HEK293 (cell line): ENCODE results near the gene CDCA3.

Experiments
- BCL11B ChIP-seq: fragments of 450-650 bp; formaldehyde crosslinking; IDR thresholded peaks from 2 replicates; pipeline ENCODE4 v1.5.1; 2016; ENCODE audit warnings: low read depth, missing biosample characterization, missing genetic modification characterization
- HOXA7 ChIP-seq: sonication (generic); formaldehyde crosslinking; IDR thresholded peaks from 2 replicates; pipeline ENCODE4 v1.8.1; 2022; ENCODE audit warnings: missing genetic modification reagents, borderline replicate concordance
- KLF17 ChIP-seq: fragments of 450-650 bp; formaldehyde crosslinking; IDR thresholded peaks from 2 replicates; pipeline ENCODE4 v1.5.1; 2016; ENCODE audit warnings: missing biosample characterization, missing genetic modification characterization
- PBX3 ChIP-seq: sonication (generic); formaldehyde crosslinking; IDR thresholded peaks from 2 replicates; pipeline ENCODE4 v1.8.1; 2022; ENCODE audit warnings: mild to moderate bottlenecking, moderate library complexity, missing genetic modification reagents
- SP2 ChIP-seq: fragments of 450-650 bp; formaldehyde crosslinking; IDR thresholded peaks from 2 replicates; pipeline ENCODE4 v1.5.1; 2016; ENCODE audit warnings: missing biosample characterization, missing genetic modification characterization
- YY1 ChIP-seq: fragments of 450-650 bp; formaldehyde crosslinking; IDR thresholded peaks from 2 replicates; pipeline ENCODE4 v1.5.1; 2018; ENCODE audit warnings: missing biosample characterization, missing genetic modification characterization
- ZBTB20 ChIP-seq: fragments of 450-650 bp; formaldehyde crosslinking; IDR thresholded peaks from 2 replicates; pipeline ENCODE4 v1.5.1; 2016; ENCODE audit warnings: missing biosample characterization, missing genetic modification characterization
- ZBTB26 ChIP-seq: fragments of 450-650 bp; formaldehyde crosslinking; optimal IDR thresholded peaks from 2 replicates; pipeline ENCODE3; 2016; ENCODE audit warnings: missing biosample characterization, mild to moderate bottlenecking, missing genetic modification characterization
- ZBTB49 ChIP-seq: fragments of 450-650 bp; formaldehyde crosslinking; IDR thresholded peaks from 2 replicates; pipeline ENCODE4 v1.5.1; 2016; ENCODE audit warnings: missing biosample characterization, missing genetic modification characterization, low read depth
- ZBTB8A ChIP-seq: fragments of 450-650 bp; formaldehyde crosslinking; IDR thresholded peaks from 2 replicates; pipeline ENCODE4 v1.5.1; 2016; ENCODE audit warnings: missing biosample characterization, missing genetic modification characterization
- ZNF121 ChIP-seq: fragments of 450-650 bp; formaldehyde crosslinking; IDR thresholded peaks from 2 replicates; pipeline ENCODE4 v1.5.1; 2016; ENCODE audit warnings: missing biosample characterization, missing genetic modification characterization
- ZNF146 ChIP-seq: fragments of 450-650 bp; formaldehyde crosslinking; IDR thresholded peaks from 2 replicates; pipeline ENCODE4 v1.5.1; 2016; ENCODE audit warnings: missing biosample characterization, missing genetic modification characterization
- ZNF148 ChIP-seq: fragments of 450-650 bp; formaldehyde crosslinking; IDR thresholded peaks from 2 replicates; pipeline ENCODE4 v1.5.0; 2017; ENCODE audit warnings: missing biosample characterization, missing genetic modification characterization, borderline replicate concordance
- ZNF211 ChIP-seq: fragments of 450-650 bp; formaldehyde crosslinking; IDR thresholded peaks from 2 replicates; pipeline ENCODE4 v1.5.1; 2016; ENCODE audit warnings: low read depth, missing biosample characterization, missing genetic modification characterization
- ZNF23 ChIP-seq: fragments of 450-650 bp; formaldehyde crosslinking; IDR thresholded peaks from 2 replicates; pipeline ENCODE4 v1.5.1; 2016; ENCODE audit warnings: missing biosample characterization, missing genetic modification characterization, borderline replicate concordance
- ZNF324 ChIP-seq: fragments of 450-650 bp; formaldehyde crosslinking; IDR thresholded peaks from 2 replicates; pipeline ENCODE4 v1.5.1; 2016; ENCODE audit warnings: missing biosample characterization, missing genetic modification characterization
- ZNF335 ChIP-seq: fragments of 450-650 bp; formaldehyde crosslinking; conservative IDR thresholded peaks from 2 replicates; pipeline ENCODE4 v1.5.1; 2016; ENCODE audit warnings: missing biosample characterization, missing genetic modification characterization
- ZNF473 ChIP-seq: fragments of 450-650 bp; formaldehyde crosslinking; IDR thresholded peaks from 2 replicates; pipeline ENCODE4 v1.5.1; 2017; ENCODE audit warnings: missing biosample characterization, missing genetic modification characterization
- ZNF510 ChIP-seq: fragments of 450-650 bp; formaldehyde crosslinking; IDR thresholded peaks from 2 replicates; pipeline ENCODE4 v1.5.1; 2018; ENCODE audit warnings: mild to moderate bottlenecking, missing genetic modification characterization, missing biosample characterization; ENCODE audit not compliant: insufficient replicate concordance
- ZNF521 ChIP-seq: fragments of 450-650 bp; formaldehyde crosslinking; IDR thresholded peaks from 2 replicates; pipeline ENCODE4 v1.5.1; 2017; ENCODE audit warnings: missing biosample characterization, mild to moderate bottlenecking, missing genetic modification characterization
- ZNF530 ChIP-seq: fragments of 450-650 bp; formaldehyde crosslinking; IDR thresholded peaks from 2 replicates; pipeline ENCODE4 v1.5.1; 2016; ENCODE audit warnings: low read depth, missing biosample characterization, missing genetic modification characterization
- ZNF623 ChIP-seq: fragments of 450-650 bp; formaldehyde crosslinking; IDR thresholded peaks from 2 replicates; pipeline ENCODE4 v1.5.1; 2016; ENCODE audit warnings: missing biosample characterization, missing genetic modification characterization
- ZNF626 ChIP-seq: fragments of 450-650 bp; sonication (Bioruptor Pico); formaldehyde crosslinking; IDR thresholded peaks from 2 replicates; pipeline ENCODE4 v1.5.1; 2018; ENCODE audit warnings: missing biosample characterization, missing genetic modification characterization, inconsistent platforms
- ZNF645 ChIP-seq: fragments of 450-650 bp; formaldehyde crosslinking; IDR thresholded peaks from 2 replicates; pipeline ENCODE4; 2016; ENCODE audit warnings: missing biosample characterization, missing genetic modification characterization
- ZNF654 ChIP-seq: fragments of 450-650 bp; formaldehyde crosslinking; IDR thresholded peaks from 2 replicates; pipeline ENCODE4 v1.5.1; 2016; ENCODE audit warnings: low read depth, missing biosample characterization, missing genetic modification characterization
- ZNF670 ChIP-seq: fragments of 450-650 bp; formaldehyde crosslinking; IDR thresholded peaks from 2 replicates; pipeline ENCODE4 v1.5.1; 2016; ENCODE audit warnings: missing biosample characterization, missing genetic modification characterization, low read depth
- ZNF768 ChIP-seq: fragments of 450-650 bp; formaldehyde crosslinking; IDR thresholded peaks from 2 replicates; pipeline ENCODE4 v1.5.1; 2018; ENCODE audit warnings: missing biosample characterization, mild to moderate bottlenecking, missing genetic modification characterization
- ZNF777 ChIP-seq: fragments of 450-650 bp; formaldehyde crosslinking; IDR thresholded peaks from 2 replicates; pipeline ENCODE4 v1.5.1; 2017; ENCODE audit warnings: missing biosample characterization, missing genetic modification characterization, borderline replicate concordance
- ZNF785 ChIP-seq: fragments of 450-650 bp; formaldehyde crosslinking; IDR thresholded peaks from 2 replicates; pipeline ENCODE4 v1.5.1; 2016; ENCODE audit warnings: missing biosample characterization, missing genetic modification characterization
- ZNF791 ChIP-seq: fragments of 450-650 bp; formaldehyde crosslinking; IDR thresholded peaks from 2 replicates; pipeline ENCODE4 v1.5.1; 2016; ENCODE audit warnings: missing biosample characterization, missing genetic modification characterization

CDCA3 gene

GRCh38 chr12:6821591-6822425, 29.3 kb downstream of the CDCA3 start, which contains the start of gene GPR162 (continued):
- TF ChIP-seq SP2 (peak; percentile 47), ZBTB49 (tag by site-specific recombination) (no peak), ZNF148 (tag by site-specific recombination) (no peak), ZNF777 (tag by site-specific recombination) (no peak; the same call in 1 of the 2 replicates), ZNF623 (tag by site-specific recombination) (no peak), HOXA7 (CRISPR knock-in tag) (no peak), ZNF530 (no peak), BCL11B (tag by site-specific recombination) (peak; percentile 24; the same call in 1 of the 2 replicates), ZNF510 (tag by site-specific recombination) (no peak), ZNF654 (no peak), ZNF521 (no peak), ZNF121 (tag by site-specific recombination) (no peak), PBX3 (no peak), ZNF785 (tag by site-specific recombination) (no peak), ZBTB8A (tag by site-specific recombination) (peak; percentile 24; the same call in 1 of the 2 replicates), KLF17 (tag by site-specific recombination) (peak; percentile 68), ZNF146 (tag by site-specific recombination) (no peak), ZNF23 (tag by site-specific recombination) (no peak), ZNF645 (tag by site-specific recombination) (no peak), ZNF473 (no peak), ZNF670 (tag by site-specific recombination) (no peak), ZNF626 (tag by site-specific recombination) (no peak), ZNF335 (tag by site-specific recombination) (peak; percentile 66), ZNF768 (no peak), YY1 (tag by site-specific recombination) (no peak), ZBTB26 (tag by site-specific recombination) (peak; percentile 37), ZNF324 (tag by site-specific recombination) (peak; percentile 40; the same call in 1 of the 2 replicates), ZNF211 (no peak), ZNF791 (tag by site-specific recombination) (no peak), ZBTB20 (tag by site-specific recombination) (peak; percentile 44; the same call in 1 of the 2 replicates)
